ENCODE data around the gene S100A5. TPM values are rescaled to one million over a fixed set of nuclear protein-coding genes. Genes with fewer than 3 reads are reported as not detected.
"Not testable (repeated sequence)": the region's sequence is repeated elsewhere in the genome, so short reads cannot be mapped to it uniquely, and the experiment has no call there.

S100A5 gene
- total RNA-seq, 1 experiment from 2014 or later = not detected

DNA sequence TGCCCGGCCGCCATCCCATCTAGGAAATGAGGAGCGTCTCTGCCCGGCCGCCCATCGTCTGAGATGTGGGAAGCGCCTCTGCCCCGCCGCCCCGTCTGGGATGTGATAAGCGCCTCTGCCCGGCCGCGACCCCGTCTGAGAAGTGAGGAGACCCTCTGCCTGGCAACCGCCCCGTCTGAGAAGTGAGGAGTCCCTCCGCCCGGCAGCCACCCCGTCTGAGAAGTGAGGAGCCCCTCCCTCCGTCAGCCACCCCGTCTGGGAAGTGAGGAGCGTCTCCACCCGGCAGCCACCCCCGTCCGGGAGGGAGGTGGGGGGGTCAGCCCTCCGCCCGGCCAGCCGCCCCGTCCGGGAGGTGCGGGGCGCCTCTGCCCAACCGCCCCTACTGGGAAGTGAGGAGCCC is 42.1 kb upstream of the S100A5 start:
- not testable (repeated sequence) for H3K27me3 ChIP-seq (ENCODE audit: insufficient read depth, low read length); H3K36me3 Mint-ChIP-seq (ENCODE audit: insufficient read depth in 1 of 3, low read depth in 3 of 3); H3K4me2 ChIP-seq (ENCODE audit: insufficient read depth, insufficient read length, low read length)

More for the DNA sequence above, 42.1 kb upstream of the S100A5 start:
- H2BK5ac ChIP-seq (ENCODE audit: insufficient read length, low read length); H3K9me3 ChIP-seq (ENCODE audit: control insufficient read depth, low read depth, low read length); H3K27me3 Mint-ChIP-seq (ENCODE audit: low read depth); H3K23me2 ChIP-seq (ENCODE audit: insufficient read length, low read depth, low read length, poor library complexity, severe bottlenecking); H4K20me1 ChIP-seq (ENCODE audit: control insufficient read depth, insufficient read depth, insufficient read length); H2BK12ac ChIP-seq (ENCODE audit: insufficient read length, low read depth, low read length); H2AK5ac ChIP-seq (ENCODE audit: insufficient read length, low read length); H3T11ph ChIP-seq (ENCODE audit: low read length); H2BK120ac ChIP-seq (ENCODE audit: low read depth, low read length, poor library complexity, severe bottlenecking); H4K8ac ChIP-seq (replicated peaks; ENCODE audit: insufficient read length, low read depth, low read length); H3K18ac ChIP-seq (ENCODE audit: insufficient read length, low read depth, low read length); H3K79me1 ChIP-seq (ENCODE audit: insufficient read depth, low read depth, low read length, poor library complexity, severe bottlenecking); H3K56ac ChIP-seq (ENCODE audit: insufficient read length, low read depth, low read length); H3K9ac ChIP-seq (ENCODE audit: extremely low read depth, insufficient read length, low read length); H3K23ac ChIP-seq (ENCODE audit: insufficient read length, low read depth, low read length); H3K27ac ChIP-seq (ENCODE audit: insufficient read length, low read depth, low read length); H2AFZ ChIP-seq (ENCODE audit: low read length); H3K9me3 Mint-ChIP-seq; H3K14ac ChIP-seq (ENCODE audit: insufficient read depth, low read length); H3K27ac Mint-ChIP-seq; H3K4me3 Mint-ChIP-seq; H3K79me2 ChIP-seq (ENCODE audit: insufficient read depth, low read length); DNase-seq; H3K4ac ChIP-seq (ENCODE audit: low read depth, low read length); H2BK15ac ChIP-seq (ENCODE audit: low read depth, low read length); H2BK20ac ChIP-seq (ENCODE audit: low read depth, low read length, poor library complexity, severe bottlenecking); H4K91ac ChIP-seq (ENCODE audit: insufficient read length, low read depth, low read length); H4K5ac ChIP-seq (ENCODE audit: insufficient read length, low read depth, low read length); H3K4me1 ChIP-seq (ENCODE audit: insufficient read depth, low read length): not testable (repeated sequence)
- no CpG with 5 or more reads among the region's 34 CpGs for WGBS (ENCODE audit: extremely low coverage, insufficient read length, low lambda C conversion rate)
- peaks cover 19 to 27% of the 10 kb centered on the region in 2 experiments for H3K4me1 Mint-ChIP-seq
